ENCODE data around the gene FAAP20. TPM values are rescaled to one million over a fixed set of nuclear protein-coding genes. Genes with fewer than 3 reads are reported as not detected.

The FAAP20 gene
- total and polyA plus RNA-seq, 2 experiments from 2014 or later = 130 to 188 TPM

- H3K4me1 ChIP-seq (ENCODE audit: low read depth) = no peaks in the 10 kb centered on the region
- H3K27me3 ChIP-seq = no peaks in the 10 kb centered on the region
- TF ChIP-seq CTCF (IDR thresholded peaks at IDR 0.05; ENCODE audit: low read depth, low read length) = no peak
- no peak overlapping the region for H3K27ac ChIP-seq
- H3K4me3 ChIP-seq = no peak overlapping the region
- DNase-seq (ENCODE audit: low read depth in 1 of 2, low spot score in 1 of 2) = no peak
- no peaks in the 10 kb centered on the region for H3K36me3 ChIP-seq
- no peaks in the 10 kb centered on the region for H3K9me3 ChIP-seq (ENCODE audit: low read depth)
These were observed 16.5 kb downstream of the FAAP20 start for GRCh38 chr1:2177946-2178538.

- no peak for DNase-seq (ENCODE audit: low read depth in 1 of 2, low spot score in 1 of 2)
- no peaks in the 10 kb centered on the region for H3K4me1 ChIP-seq (ENCODE audit: low read depth)
- no peaks in the 10 kb centered on the region for H3K9me3 ChIP-seq (ENCODE audit: low read depth)
- TF ChIP-seq CTCF (IDR thresholded peaks at IDR 0.05; ENCODE audit: low read depth, low read length) = no peak
- no peaks in the 10 kb centered on the region for H3K36me3 ChIP-seq
- no peak overlapping the region for H3K4me3 ChIP-seq
- no peak overlapping the region for H3K27ac ChIP-seq
- no peaks in the 10 kb centered on the region for H3K27me3 ChIP-seq
These were observed 17.0 kb downstream of the FAAP20 start for GRCh38 chr1:2177541-2177940.

DNA sequence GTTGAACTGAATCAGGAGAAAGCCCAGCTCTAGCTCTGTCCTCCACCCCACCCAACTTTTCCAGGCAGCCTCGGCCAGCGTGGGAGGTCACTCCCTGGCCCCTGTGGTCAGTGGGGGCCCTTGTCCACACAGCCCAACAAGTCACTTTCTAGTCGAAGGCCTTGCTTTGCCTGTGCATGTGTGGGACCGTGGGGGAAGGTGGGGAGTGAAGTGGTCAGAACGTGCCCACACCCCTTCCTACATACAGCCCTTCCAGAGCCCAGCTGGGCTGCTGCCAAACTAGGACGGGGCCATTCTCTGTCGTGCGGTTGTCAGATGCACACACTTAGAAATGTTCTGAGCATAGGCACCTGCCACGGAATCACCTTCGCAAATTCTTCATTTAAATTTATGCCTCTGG is 18.0 kb downstream of the FAAP20 start:
- Histone ChIP-seq H3K27me3 (no peaks in the 10 kb centered on the region), H3K4me1 (ENCODE audit: low read depth) (no peaks in the 10 kb centered on the region), H3K36me3 (peaks cover 3% of the 10 kb centered on the region), H3K9me3 (ENCODE audit: low read depth) (no peaks in the 10 kb centered on the region), H3K4me3 (no peak overlapping the region), H3K27ac (no peak overlapping the region)
- TF ChIP-seq CTCF (IDR thresholded peaks at IDR 0.05; ENCODE audit: low read depth, low read length) = no peak
- no peak for DNase-seq (ENCODE audit: low read depth in 1 of 2, low spot score in 1 of 2)

GRCh38 chr1:2175681-2176454 is 18.7 kb downstream of the FAAP20 start:
- peaks cover 3% of the 10 kb centered on the region for H3K36me3 ChIP-seq
- no peak overlapping the region for H3K27ac ChIP-seq
- no peaks in the 10 kb centered on the region for H3K27me3 ChIP-seq
- no peaks in the 10 kb centered on the region for H3K4me1 ChIP-seq (ENCODE audit: low read depth)
- no peak overlapping the region for H3K4me3 ChIP-seq
- no peak for TF ChIP-seq CTCF (IDR thresholded peaks at IDR 0.05; ENCODE audit: low read depth, low read length)
- no peak for DNase-seq (ENCODE audit: low read depth in 1 of 2, low spot score in 1 of 2)
- no peaks in the 10 kb centered on the region for H3K9me3 ChIP-seq (ENCODE audit: low read depth)

DNA sequence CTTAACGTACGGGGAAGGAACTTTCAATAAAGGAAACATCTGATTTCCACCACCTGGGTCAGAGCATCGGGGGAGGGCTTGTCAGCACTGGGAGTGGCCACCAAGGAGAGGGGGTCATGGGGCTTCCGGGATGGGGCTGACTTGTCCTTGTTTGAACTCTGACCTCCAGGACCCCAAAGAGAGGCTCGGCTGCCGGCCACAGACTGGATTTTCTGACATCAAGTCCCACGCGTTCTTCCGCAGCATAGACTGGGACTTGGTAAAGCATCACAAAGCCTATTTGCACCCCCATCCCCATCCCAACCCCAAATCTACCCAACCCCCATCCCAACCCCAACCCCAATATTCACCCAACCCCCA is 19.5 kb downstream of the FAAP20 start:
- H3K27ac ChIP-seq = no peak overlapping the region
- H3K4me1 ChIP-seq (ENCODE audit: low read depth) = no peaks in the 10 kb centered on the region
- no peaks in the 10 kb centered on the region for H3K9me3 ChIP-seq (ENCODE audit: low read depth)
- H3K27me3 ChIP-seq = no peaks in the 10 kb centered on the region
- H3K36me3 ChIP-seq = peaks cover 3% of the 10 kb centered on the region
- no peak for TF ChIP-seq CTCF (IDR thresholded peaks at IDR 0.05; ENCODE audit: low read depth, low read length)
- DNase-seq (ENCODE audit: low read depth in 1 of 2, low spot score in 1 of 2) = no peak
- H3K4me3 ChIP-seq = no peak overlapping the region

Data from cardiac muscle cell (in vitro differentiated cells and primary cell).